Stimulated activated effector memory CD8-positive, alpha-beta T cell treated with anti-CD3 and anti-CD28 coated beads, Interleukin-12 subunit alpha, Interleukin-12 subunit beta, amount 100 ng/mL, for 72 hours (primary cell): Measurements from ENCODE around the gene CLDN2.
"Not testable (repeated sequence)": the region's sequence is repeated elsewhere in the genome, so short reads cannot be mapped to it uniquely, and the experiment has no call there.

Experiments
- ATAC-seq: fragments of 150-1000 bp; cut with Tn5 transposase; 2 replicates; pipeline ENCODE4 v1.10.0; 2021
- DNase-seq, 2 donors: peaks; one replicate each; pipeline ENCODE4 v3.0.0; 2021 to 2022; ENCODE audit warnings: low spot score in 2 of 2
- H3K27ac Mint-ChIP-seq: one replicate; pipeline ENCODE4 v1.8.0; 2022; ENCODE audit warnings: mild to moderate bottlenecking, mixed read lengths
- H3K36me3 Mint-ChIP-seq: one replicate; pipeline ENCODE4 v1.8.0; 2022; ENCODE audit warnings: mild to moderate bottlenecking, mixed read lengths
- H3K4me1 Mint-ChIP-seq: one replicate; pipeline ENCODE4 v1.8.0; 2022; ENCODE audit warnings: mixed read lengths
- H3K4me3 Mint-ChIP-seq: one replicate; pipeline ENCODE4 v1.8.0; 2022; ENCODE audit warnings: mild to moderate bottlenecking, mixed read lengths
- H3K9me3 Mint-ChIP-seq: one replicate; pipeline ENCODE4 v1.8.0; 2022; ENCODE audit warnings: mixed read lengths

CLDN2 gene, protein sequence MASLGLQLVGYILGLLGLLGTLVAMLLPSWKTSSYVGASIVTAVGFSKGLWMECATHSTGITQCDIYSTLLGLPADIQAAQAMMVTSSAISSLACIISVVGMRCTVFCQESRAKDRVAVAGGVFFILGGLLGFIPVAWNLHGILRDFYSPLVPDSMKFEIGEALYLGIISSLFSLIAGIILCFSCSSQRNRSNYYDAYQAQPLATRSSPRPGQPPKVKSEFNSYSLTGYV

DNA sequence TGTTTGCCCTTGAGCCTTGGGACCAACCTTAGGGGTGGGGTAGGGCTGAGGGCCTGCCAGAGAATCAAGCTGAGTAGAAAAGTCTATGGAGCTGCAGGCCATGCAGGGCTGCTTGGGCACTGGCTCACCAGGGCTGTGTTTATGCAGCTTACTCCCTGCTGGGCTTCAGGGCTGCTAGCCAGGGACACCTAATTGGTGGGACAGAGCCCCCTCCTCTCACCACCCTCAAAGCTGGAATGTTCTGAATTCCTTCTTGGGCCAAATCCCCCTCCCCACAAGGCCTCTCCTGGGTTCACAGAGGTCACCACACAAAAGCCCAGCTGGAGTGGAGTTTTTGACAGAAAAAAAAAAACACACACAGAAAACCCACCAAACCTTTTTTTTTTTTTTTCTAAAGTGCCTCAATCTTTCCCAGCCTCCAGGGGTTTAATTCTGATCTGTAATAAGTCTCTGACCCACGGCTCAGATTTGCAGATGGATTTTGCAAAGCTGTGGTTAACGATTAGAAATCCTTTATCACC lies at the start of gene CLDN2:
Gene CLDN2 (plus strand): TSS at position 471 of the 521 bp plus-strand sequence. CDS start 7,827 bp downstream, outside the sequence.
- Mint-ChIP-seq H3K36me3 (no peaks in the 10 kb centered on the region), H3K27ac (no peak within 1 kb of the TSS), H3K9me3 (no peaks in the 10 kb centered on the region), H3K4me3 (no peak within 1 kb of the TSS), H3K4me1 (peaks cover 15% of the 10 kb centered on the region)
- DNase-seq (no peak), ATAC-seq (no peak)

DNA sequence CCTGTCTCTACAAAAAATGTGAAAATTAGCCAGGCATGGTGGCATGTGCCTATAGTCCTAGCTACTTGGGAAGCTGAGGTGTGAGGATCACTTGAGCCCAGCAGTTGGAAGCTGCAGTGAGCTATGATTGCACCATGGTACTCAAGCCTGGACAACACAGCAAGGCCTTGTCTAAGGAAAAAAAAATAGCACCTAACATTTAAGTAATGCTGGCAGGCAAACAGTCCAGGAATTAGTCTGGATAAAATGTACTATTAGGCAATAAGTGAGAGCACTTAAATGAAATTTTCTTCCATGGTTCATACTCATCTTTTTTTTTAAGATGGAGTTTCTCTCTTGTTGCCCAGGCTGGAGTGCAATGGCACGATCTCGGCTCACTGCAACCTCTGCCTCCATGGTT lies 47.4 kb upstream of the CLDN2 start:
- not testable (repeated sequence) for H3K36me3 Mint-ChIP-seq, DNase-seq, H3K9me3 Mint-ChIP-seq, ATAC-seq, H3K4me1 Mint-ChIP-seq, H3K4me3 Mint-ChIP-seq, H3K27ac Mint-ChIP-seq

DNA sequence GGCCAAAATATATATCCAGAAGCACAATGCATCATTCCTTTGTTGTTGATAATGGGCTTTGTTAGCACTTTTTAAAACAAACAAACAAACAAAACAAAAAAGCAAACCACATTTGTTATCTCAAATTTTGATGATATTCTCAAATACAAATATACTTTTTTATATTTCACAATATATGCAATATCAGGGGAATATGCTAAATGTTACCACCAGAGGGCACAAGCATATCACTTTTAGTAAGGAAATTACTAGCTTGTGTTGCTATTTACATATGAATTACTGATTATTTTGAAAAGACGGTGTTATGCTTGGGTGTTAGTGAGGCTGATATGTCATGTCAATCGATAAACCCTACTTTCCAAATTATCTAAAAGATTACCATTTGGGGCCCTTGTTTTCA lies 46.1 kb upstream of the CLDN2 start:
- ATAC-seq (no peak), DNase-seq (no peak)
- no peak overlapping the region for H3K4me3 Mint-ChIP-seq
- H3K4me1 Mint-ChIP-seq = no peaks in the 10 kb centered on the region
- no peaks in the 10 kb centered on the region for H3K36me3 Mint-ChIP-seq
- no peak overlapping the region for H3K27ac Mint-ChIP-seq
- H3K9me3 Mint-ChIP-seq = no peaks in the 10 kb centered on the region

DNA sequence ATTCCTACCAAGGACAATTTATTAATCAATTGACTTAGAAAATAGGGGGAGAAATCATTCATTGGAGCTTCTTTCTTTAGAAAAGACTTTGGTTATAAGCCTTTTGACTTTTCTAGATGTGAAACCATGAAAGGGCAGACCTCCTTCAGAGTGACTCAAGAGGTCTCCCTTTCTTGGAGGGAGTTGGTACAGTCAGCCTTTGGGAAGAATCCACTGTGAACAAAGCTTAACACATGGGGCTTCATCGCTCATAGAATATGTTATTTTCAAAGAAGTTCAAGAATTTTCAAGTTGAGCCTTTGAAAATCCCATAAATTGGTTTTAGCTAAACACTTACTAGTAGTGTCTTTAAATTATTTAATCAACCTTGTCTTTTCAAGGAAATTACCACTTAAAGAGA lies 45.1 kb upstream of the CLDN2 start:
- DNase-seq = no peak
- Mint-ChIP-seq H3K36me3 (no peaks in the 10 kb centered on the region), H3K27ac (no peak overlapping the region), H3K9me3 (no peaks in the 10 kb centered on the region), H3K4me3 (no peak overlapping the region), H3K4me1 (no peaks in the 10 kb centered on the region)
- ATAC-seq = no peak

DNA sequence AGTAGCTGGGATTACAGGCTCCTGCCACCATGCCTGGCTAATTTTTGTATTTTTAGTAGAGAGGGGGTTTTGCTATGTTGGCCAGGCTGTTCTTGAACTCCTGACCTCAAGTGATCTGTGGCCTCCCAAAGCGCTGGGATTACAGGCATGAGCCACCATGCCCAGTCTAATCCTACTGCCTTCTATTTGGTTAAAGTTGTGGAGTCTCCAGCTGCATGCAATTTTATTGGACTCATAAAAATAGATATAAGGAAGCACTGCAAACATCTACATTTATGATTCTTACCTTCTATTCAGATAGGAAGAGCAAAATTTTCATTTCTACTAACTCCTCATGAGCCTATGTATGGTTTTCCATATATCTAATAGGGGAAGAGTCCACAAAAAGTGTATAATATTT lies 30.7 kb upstream of the CLDN2 start:
- DNase-seq (no peak), ATAC-seq (no peak)
- no peaks in the 10 kb centered on the region for H3K4me1 Mint-ChIP-seq
- no peak overlapping the region for H3K27ac Mint-ChIP-seq
- no peaks in the 10 kb centered on the region for H3K9me3 Mint-ChIP-seq
- no peak overlapping the region for H3K4me3 Mint-ChIP-seq
- H3K36me3 Mint-ChIP-seq = no peaks in the 10 kb centered on the region

DNA sequence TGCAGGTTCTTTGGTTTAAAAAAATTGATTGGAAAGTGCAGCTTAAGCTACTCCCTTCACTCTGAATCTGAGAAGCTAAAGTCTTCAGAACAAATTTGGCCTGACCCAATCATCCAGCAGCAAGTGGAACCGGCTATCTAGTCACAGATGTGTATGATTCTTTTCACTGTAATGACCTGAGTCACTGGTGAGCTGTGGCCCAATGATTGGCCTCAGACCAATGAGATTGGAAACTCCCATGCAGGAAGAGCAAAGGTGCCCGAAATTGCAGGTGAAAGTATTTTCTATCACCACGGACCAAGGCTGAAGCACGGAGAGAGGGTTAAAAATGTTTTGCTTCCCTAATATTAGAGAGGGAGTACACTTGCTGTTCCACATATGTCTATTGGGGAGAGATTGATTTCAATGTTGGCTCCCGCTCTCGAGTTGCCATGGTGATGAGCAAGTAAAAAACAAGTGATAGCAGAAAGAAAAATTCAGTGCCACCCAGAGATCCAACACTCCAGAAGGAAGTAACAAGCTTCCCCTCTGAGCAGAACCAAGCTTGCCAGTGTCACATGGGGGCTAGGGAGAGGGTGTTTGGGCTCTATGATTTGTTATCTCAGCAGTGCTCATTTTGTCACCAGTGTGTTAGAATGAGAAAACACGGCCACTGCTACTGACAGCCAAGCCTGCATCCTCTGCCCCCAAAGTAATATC lies 28.3 kb upstream of the CLDN2 start:
- Mint-ChIP-seq H3K4me1 (no peaks in the 10 kb centered on the region), H3K9me3 (no peaks in the 10 kb centered on the region), H3K4me3 (no peak overlapping the region), H3K36me3 (no peaks in the 10 kb centered on the region), H3K27ac (no peak overlapping the region)
- DNase-seq (no peak), ATAC-seq (no peak)

DNA sequence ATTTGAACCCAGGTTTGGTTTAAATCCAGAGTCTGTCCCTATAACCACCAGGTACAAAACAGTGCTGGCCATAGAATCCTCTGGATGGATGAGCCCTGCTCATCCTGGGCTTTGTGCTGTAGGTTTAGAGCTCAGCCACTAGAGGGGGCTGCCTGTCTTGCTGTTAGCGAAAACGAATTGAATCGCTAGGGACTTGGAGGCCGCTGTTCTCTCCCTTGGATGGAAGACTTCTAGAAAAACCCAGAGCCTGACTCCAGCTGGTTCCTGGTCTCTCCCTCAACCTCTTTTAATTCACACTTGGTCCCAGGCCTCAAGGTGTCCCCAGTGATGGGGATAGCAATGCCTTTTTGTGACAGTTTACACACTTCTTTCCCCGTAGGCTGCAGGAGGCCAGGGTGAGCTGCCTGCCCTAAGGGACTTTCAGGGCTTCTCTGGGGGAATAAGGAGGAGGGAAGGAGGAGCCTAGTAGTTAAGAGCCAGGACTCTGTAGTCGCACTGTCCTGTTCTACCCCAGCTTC lies 25.8 kb upstream of the CLDN2 start:
- H3K36me3 Mint-ChIP-seq = no peaks in the 10 kb centered on the region
- H3K9me3 Mint-ChIP-seq = no peaks in the 10 kb centered on the region
- ATAC-seq (peak; percentile 53), DNase-seq (peak; percentile 6 to 52)
- H3K4me1 Mint-ChIP-seq = no peaks in the 10 kb centered on the region
- no peak overlapping the region for H3K4me3 Mint-ChIP-seq
- H3K27ac Mint-ChIP-seq = no peak overlapping the region

DNA sequence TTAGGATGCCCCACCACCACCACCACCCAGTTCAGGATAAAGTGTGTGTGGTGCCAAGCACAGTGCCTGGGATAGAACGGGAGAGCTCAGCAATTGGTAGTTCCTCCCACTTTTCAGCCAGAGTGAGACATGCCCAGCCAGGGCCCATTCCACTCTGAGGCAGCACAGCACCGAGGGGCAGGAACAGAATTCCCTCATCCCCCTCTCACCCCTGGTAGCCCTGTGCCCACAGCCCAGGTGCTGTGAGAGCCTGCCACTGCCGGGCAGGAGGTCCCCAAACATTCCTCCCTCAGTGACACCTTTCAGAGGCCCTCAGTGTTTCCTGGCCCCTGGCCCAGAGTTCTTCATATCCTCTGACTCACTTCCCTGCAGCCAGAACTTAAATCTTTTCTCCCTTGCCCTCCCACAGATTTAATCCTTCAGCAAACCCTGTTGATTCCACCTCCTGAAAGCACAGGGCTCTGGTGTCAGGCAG lies 25.2 kb upstream of the CLDN2 start:
- Mint-ChIP-seq H3K36me3 (no peaks in the 10 kb centered on the region), H3K4me3 (no peak overlapping the region), H3K9me3 (no peaks in the 10 kb centered on the region), H3K4me1 (no peaks in the 10 kb centered on the region), H3K27ac (no peak overlapping the region)
- no peak for DNase-seq
- ATAC-seq = no peak

DNA sequence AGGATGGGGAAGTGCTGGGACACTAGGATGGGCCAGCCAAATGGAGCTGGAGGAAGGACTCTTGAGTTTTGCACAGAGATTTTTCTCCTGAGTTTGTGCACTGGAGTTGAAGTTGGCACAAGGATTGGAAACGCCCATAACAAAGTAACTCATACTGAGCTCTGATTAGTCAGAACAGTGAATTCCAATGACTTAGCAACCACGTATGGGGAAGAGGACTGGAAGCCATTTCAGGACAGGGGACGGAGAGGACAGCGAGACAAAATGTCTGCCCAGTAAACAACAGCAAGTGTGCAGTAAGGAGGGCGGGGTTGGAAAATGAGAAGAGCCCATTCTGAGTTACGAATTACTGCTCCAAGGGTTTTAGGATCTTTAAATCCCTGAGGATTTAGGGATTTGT lies 22.9 kb upstream of the CLDN2 start:
- no peak overlapping the region for H3K27ac Mint-ChIP-seq
- H3K36me3 Mint-ChIP-seq = no peaks in the 10 kb centered on the region
- no peak overlapping the region for H3K4me3 Mint-ChIP-seq
- DNase-seq = no peak
- no peaks in the 10 kb centered on the region for H3K4me1 Mint-ChIP-seq
- no peak for ATAC-seq
- no peaks in the 10 kb centered on the region for H3K9me3 Mint-ChIP-seq

DNA sequence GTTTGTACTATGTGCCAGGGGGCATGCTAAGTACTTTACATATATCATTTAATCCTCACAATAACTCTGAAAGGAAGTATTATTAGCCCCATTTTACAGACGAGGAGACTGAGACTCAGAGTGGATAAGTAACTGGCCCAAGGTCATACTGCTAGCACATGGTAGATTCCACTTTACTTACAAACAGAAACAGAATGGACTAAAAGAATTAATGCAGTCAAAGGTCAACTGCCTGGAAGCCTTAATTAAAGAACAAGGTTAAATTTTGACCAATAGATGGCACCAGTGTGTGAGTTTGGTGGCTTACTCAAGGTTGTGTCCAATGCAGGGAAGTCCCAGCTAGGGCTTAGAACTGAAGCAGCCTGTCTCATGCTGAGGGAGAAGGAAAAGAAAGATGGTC lies 21.7 kb upstream of the CLDN2 start:
- Mint-ChIP-seq H3K4me1 (no peaks in the 10 kb centered on the region), H3K27ac (no peak overlapping the region), H3K4me3 (no peak overlapping the region), H3K9me3 (no peaks in the 10 kb centered on the region), H3K36me3 (no peaks in the 10 kb centered on the region)
- ATAC-seq = peak; percentile 67
- DNase-seq = no peak

DNA sequence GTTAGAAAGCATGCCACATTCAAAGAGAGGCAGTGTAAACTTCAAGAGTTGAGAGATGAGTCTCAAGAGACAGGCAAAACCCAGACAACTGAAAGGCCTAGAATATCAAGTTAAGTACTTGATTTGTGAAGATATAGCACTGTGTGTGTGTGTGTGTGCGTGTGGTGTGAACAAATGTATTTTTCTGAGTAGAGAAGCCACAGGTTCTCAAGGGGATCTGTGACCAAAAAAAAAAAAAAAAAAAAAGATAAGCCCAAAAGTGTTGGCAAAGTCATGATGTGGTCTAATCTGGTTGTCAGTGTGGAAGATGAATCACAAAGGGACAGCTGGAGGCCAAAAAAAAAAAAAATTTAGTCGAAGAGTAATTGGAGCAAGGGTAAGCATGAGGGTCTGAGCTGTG lies 20.9 kb upstream of the CLDN2 start:
- Mint-ChIP-seq H3K27ac (no peak overlapping the region), H3K9me3 (no peaks in the 10 kb centered on the region)

DNA sequence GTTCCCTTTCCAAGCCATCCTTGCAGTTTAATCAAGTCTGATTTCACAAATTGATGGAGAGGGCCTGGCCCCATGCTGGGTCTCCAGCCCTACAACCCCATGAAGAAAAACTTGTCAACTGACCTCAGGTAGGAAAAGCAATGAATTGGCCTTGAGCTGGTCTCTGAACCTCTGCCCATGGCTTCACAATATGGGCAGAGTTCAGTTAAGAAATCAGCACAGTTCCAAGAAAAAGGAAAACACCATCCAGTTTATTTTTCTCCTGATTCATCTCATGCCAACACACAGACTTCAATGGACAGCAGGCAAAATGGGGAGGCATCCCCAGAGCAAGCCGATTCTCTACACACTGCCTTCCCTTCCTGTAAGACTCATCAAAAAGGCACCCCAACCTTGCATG lies 20.4 kb upstream of the CLDN2 start:
- Mint-ChIP-seq H3K4me3 (no peak overlapping the region), H3K36me3 (no peaks in the 10 kb centered on the region), H3K4me1 (no peaks in the 10 kb centered on the region), H3K9me3 (no peaks in the 10 kb centered on the region), H3K27ac (no peak overlapping the region)
- DNase-seq (no peak), ATAC-seq (no peak)

More for the DNA sequence above, 20.9 kb upstream of the CLDN2 start:
- DNase-seq (no peak), ATAC-seq (no peak)
- Mint-ChIP-seq H3K4me3 (no peak overlapping the region), H3K4me1 (no peaks in the 10 kb centered on the region), H3K36me3 (no peaks in the 10 kb centered on the region)

DNA sequence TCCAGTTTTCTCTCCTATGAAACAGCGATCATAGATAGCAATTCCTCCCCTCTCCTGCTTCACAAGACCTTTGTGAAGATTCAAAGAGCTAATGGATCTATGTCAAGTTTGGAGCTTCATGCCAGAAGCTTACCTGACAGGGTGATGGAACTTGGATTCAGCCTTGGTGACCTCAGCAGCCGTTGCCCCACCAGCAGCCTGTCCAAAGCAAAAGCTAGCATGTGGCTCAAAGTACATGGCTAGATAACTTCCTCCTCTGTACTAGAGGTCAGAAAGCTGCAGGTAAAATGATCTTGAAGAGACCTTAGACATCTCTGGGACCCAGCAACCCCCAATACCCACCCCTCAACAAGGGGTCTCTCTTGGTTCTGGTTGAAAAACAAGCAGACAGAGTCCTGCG lies 18.9 kb upstream of the CLDN2 start:
- Mint-ChIP-seq H3K4me3 (no peak overlapping the region), H3K27ac (no peak overlapping the region)

DNA sequence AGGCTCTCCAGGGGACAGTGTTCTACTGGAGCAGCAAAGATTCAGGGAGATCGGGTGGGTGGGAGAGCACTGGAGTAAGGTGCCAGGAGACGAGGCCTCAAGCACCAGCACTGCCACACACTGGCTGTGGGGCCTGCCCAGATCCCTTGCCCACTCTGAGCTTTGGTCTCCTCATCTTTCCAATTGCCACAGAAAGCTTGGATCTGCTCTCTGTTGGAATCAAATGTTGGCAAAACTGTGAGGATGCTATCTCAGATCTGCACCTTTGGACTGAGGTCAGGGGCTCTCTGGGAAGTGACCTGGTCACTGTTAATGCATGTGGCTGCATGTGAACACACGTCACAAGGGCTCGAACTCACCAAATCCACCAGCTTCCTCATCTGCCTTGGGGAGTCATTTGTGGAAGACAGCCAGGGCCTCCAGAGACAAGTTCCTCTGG lies 18.4 kb upstream of the CLDN2 start:
- H3K36me3 Mint-ChIP-seq = no peaks in the 10 kb centered on the region
- H3K4me3 Mint-ChIP-seq = no peak overlapping the region
- DNase-seq = no peak
- H3K4me1 Mint-ChIP-seq = no peaks in the 10 kb centered on the region
- no peaks in the 10 kb centered on the region for H3K9me3 Mint-ChIP-seq
- no peak for ATAC-seq
- no peak overlapping the region for H3K27ac Mint-ChIP-seq

More for the DNA sequence above, 18.9 kb upstream of the CLDN2 start:
- Mint-ChIP-seq H3K4me1 (no peaks in the 10 kb centered on the region), H3K36me3 (no peaks in the 10 kb centered on the region), H3K9me3 (no peaks in the 10 kb centered on the region)
- no peak for ATAC-seq
- no peak for DNase-seq

DNA sequence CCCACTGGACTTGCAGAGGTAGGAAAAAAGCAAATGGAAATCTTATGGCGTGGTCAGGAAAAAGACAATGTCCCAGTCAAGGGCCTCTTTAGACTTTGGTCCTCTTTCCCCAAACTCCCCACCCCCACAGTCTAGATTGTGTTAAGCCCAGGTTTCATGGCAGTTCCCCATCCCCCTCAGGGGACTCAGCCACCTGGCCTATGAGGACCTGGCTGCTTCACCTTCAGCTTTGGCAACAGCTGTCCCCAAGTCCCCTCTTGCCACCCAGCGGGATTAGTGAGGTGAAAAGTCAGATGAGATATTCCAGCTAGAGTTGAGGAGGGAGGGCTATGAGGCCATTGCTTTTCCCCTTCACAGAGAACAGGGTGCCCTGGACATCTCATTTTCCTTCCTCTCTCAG lies 17.5 kb upstream of the CLDN2 start:
- no peak for ATAC-seq

DNA sequence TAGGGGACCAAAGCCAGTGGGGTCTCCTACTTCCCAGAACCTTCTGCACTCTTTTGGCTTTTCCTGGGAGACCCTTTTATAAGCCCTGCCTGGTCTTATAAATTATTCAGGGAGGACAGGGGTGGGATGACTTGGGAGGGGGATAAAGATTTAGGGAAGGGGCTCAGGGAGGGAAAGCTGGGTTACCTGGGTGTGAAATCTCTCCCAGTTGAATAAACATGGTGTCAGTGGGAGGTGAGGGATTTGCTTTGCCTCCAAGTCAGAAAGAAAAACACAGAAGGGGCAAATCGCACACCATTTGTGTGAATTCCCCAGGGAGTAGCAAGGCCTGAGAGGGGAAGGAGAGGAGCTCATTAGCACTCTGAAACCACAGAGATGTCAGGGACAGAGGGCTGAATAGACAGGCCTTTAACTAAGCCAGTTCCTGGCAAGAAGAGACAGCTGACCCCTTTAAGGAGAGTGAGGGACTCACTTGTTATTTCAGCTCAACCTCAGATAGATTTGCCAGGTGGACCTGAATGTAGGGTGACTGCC lies 16.8 kb upstream of the CLDN2 start, which contains the start of gene RIPPLY1:
Gene RIPPLY1 (minus strand): TSS at position 51 of the 534 bp plus-strand sequence. CDS start 54 bp downstream, outside the sequence.
- H3K4me1 Mint-ChIP-seq = no peaks in the 10 kb centered on the region
- H3K9me3 Mint-ChIP-seq = no peaks in the 10 kb centered on the region
- H3K36me3 Mint-ChIP-seq = no peaks in the 10 kb centered on the region
- no peak within 1 kb of the TSS for H3K27ac Mint-ChIP-seq
- ATAC-seq (no peak), DNase-seq (no peak)
- no peak within 1 kb of the TSS for H3K4me3 Mint-ChIP-seq

More for the DNA sequence above, 17.5 kb upstream of the CLDN2 start:
- no peaks in the 10 kb centered on the region for H3K4me1 Mint-ChIP-seq
- no peak for DNase-seq
- no peaks in the 10 kb centered on the region for H3K9me3 Mint-ChIP-seq
- H3K27ac Mint-ChIP-seq = no peak overlapping the region
- H3K4me3 Mint-ChIP-seq = no peak overlapping the region
- H3K36me3 Mint-ChIP-seq = no peaks in the 10 kb centered on the region
